GM12878 (cell line): ENCODE data around the gene FMNL3. TPM values are rescaled to one million over a fixed set of nuclear protein-coding genes. Genes with fewer than 3 reads are reported as not detected.

Source experiments
- BCL11A ChIP-seq: IDR thresholded peaks from 2 replicates; pipeline ENCODE4 v1.6.1; 2011; ENCODE audit warnings: low read depth, low read length
- EED ChIP-seq: sonication (generic); IDR thresholded peaks from 2 replicates; pipeline ENCODE4 v1.6.1; 2016; ENCODE audit warnings: antibody characterized with exemption, low read depth
- EGR1 ChIP-seq, 2 experiments: IDR thresholded peaks; 1 replicate in 1 of 2; 2 replicates in 1 of 2; pipeline ENCODE4 v1.6.1; 2011 to 2012; ENCODE audit warnings: low read depth in 2 of 2, low read length in 2 of 2, borderline replicate concordance in 1 of 2, mild to moderate bottlenecking in 1 of 2, moderate library complexity in 1 of 2
- GABPA ChIP-seq: IDR thresholded peaks from 2 replicates; pipeline ENCODE4 v1.6.1; 2014; ENCODE audit warnings: antibody characterized with exemption, low read depth, mild to moderate bottlenecking, inconsistent platforms
- KLF5 ChIP-seq: fragments of 450-650 bp; IDR thresholded peaks from 2 replicates; pipeline ENCODE4 v1.6.1; 2014; ENCODE audit warnings: mild to moderate bottlenecking; ENCODE audit not compliant: partially characterized antibody
- MEF2B ChIP-seq: fragments of 450-650 bp; IDR thresholded peaks from 2 replicates; pipeline ENCODE4 v1.6.1; 2018; ENCODE audit warnings: mild to moderate bottlenecking, moderate library complexity; ENCODE audit not compliant: partially characterized antibody, poor library complexity, severe bottlenecking
- MYC ChIP-seq: IDR thresholded peaks from 2 replicates; pipeline ENCODE4 v1.6.1; 2011; ENCODE audit warnings: mild to moderate bottlenecking, low read length, moderate library complexity, inconsistent platforms; ENCODE audit not compliant: insufficient read depth, insufficient replicate concordance, insufficient read length, severe bottlenecking
- NFXL1 ChIP-seq: fragments of 450-650 bp; IDR thresholded peaks from 2 replicates; pipeline ENCODE4 v1.6.1; 2017; ENCODE audit warnings: antibody characterized with exemption, mild to moderate bottlenecking, borderline replicate concordance
- RAD21 ChIP-seq: IDR thresholded peaks from 2 replicates; pipeline ENCODE4 v1.6.1; 2011; ENCODE audit warnings: mild to moderate bottlenecking, low read depth, low read length, moderate library complexity; ENCODE audit not compliant: insufficient read depth
- RAD51 ChIP-seq: fragments of 450-650 bp; IDR thresholded peaks from 2 replicates; pipeline ENCODE4 v1.6.1; 2016; ENCODE audit warnings: moderate library complexity, mild to moderate bottlenecking, inconsistent platforms
- SMARCA5 ChIP-seq: fragments of 450-650 bp; IDR thresholded peaks from 2 replicates; pipeline ENCODE4 v1.6.1; 2017; ENCODE audit warnings: mild to moderate bottlenecking
- TCF12 ChIP-seq: IDR thresholded peaks from 2 replicates; pipeline ENCODE4 v1.6.1; 2011; ENCODE audit warnings: low read depth, mild to moderate bottlenecking, low read length
- ZNF274 ChIP-seq: IDR thresholded peaks from one replicate; pipeline ENCODE4 v1.8.0; 2011; ENCODE audit not compliant: insufficient read length, insufficient read depth
- polyA plus RNA-seq, 11 experiments: library from polyadenylated mRNA; depleted of rRNA in 4 of 11; unstranded in 6 of 11; stranded (reverse) in 5 of 11; fragments of >200 nt; fragmentation: Nextera tagmentation in 4 of 11; fragmentation: Illumina TruSeq in 1 of 11; extraction: Ambion mirVana in 4 of 11; extraction: Trizol in 1 of 11; gene quantifications; 1 replicate in 1 of 11; 2 replicates in 10 of 11; pipeline versions ENCODE4 v1.2.1 to v1.2.3, GENCODE V29; 2011 to 2016; ENCODE audit warnings: inconsistent platforms in 2 of 11, missing spikeins in 2 of 11, low read depth in 1 of 11
- total RNA-seq, 4 experiments: library from RNA; depleted of rRNA in 3 of 4; stranded (reverse); fragments of >200 nt in 3 of 4; fragmentation: Illumina TruSeq in 1 of 4; extraction: Trizol in 1 of 4; gene quantifications; 2 replicates each; pipeline versions ENCODE4 v1.2.1 to v1.2.3, GENCODE V29; 2013 to 2021
- TF ChIP-seq, protein P1 (sequence below), 3 experiments: IDR thresholded peaks in 2 of 3; conservative IDR thresholded peaks in 1 of 3; 2 replicates each; pipeline ENCODE4 v1.5.1; 2011; ENCODE audit warnings: low read depth in 3 of 3, low read length in 3 of 3, mild to moderate bottlenecking in 3 of 3, control low read depth in 2 of 3, moderate library complexity in 2 of 3, inconsistent platforms in 1 of 3, mixed read lengths in 1 of 3; ENCODE audit not compliant: control insufficient read depth in 2 of 3, insufficient read depth in 1 of 3; ENCODE audit errors: extremely low read depth in 1 of 3
- TF ChIP-seq, protein P2 (sequence below): fragments of 450-650 bp; IDR thresholded peaks from 2 replicates; pipeline ENCODE4 v1.6.1; 2016; ENCODE audit warnings: mild to moderate bottlenecking
- TF ChIP-seq, protein P3 (sequence below): fragments of 450-650 bp; conservative IDR thresholded peaks from 2 replicates; pipeline ENCODE4 v1.6.1; 2017; ENCODE audit warnings: mild to moderate bottlenecking, moderate library complexity
- TF ChIP-seq, protein P4 (sequence below): IDR thresholded peaks from 2 replicates; pipeline ENCODE4 v1.6.1; 2011; ENCODE audit warnings: mild to moderate bottlenecking, low read depth, low read length, moderate library complexity; ENCODE audit not compliant: insufficient replicate concordance
- TF ChIP-seq, protein P5 (sequence below): fragments of 450-650 bp; IDR thresholded peaks from 2 replicates; pipeline ENCODE4 v1.6.1; 2018; ENCODE audit warnings: borderline replicate concordance, mild to moderate bottlenecking; ENCODE audit not compliant: partially characterized antibody

The FMNL3 gene
- total and polyA plus RNA-seq, 10 of the 15 experiments (the other 5 are each of a cell fraction or from before 2014, with no cell fraction given) = 3.0 to 64.9 (median 30.9) TPM

DNA sequence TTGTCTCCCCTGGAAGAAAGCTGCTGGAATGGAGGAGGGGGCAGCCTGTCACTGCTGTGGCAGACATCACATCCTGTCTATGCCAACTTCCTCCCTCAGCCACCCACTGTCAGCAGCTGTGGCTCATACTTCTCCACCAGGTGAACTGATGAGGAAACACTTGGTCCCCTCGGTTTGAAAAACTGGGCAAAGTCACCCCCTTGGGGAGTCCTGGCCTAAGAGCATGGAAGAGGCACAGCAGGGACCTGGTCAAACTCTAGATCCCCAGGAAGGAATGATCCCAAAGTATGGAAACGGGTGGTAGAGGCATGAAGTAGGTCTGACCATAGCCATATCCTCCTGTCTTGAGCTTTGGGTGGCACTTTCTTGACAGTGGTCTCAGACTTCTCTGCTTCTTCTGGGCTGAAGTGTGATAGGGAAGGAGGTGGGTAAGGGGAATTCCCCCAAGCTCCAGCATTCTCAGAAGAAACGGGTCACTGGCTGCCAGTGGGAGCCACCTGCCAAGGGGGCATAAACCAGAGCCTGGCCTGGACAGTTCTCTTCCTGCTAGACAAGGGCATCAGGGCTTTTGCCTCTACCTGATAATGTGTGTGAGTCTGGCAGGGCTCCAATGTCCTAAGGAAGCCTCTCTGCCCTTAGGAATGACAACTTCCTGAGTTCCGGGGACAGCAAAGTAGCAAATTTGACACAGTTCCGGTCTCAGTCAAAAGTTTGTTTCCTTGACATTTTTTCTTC, 36.0 kb downstream of the FMNL3 start (continued):
- TF ChIP-seq, protein P1, sequence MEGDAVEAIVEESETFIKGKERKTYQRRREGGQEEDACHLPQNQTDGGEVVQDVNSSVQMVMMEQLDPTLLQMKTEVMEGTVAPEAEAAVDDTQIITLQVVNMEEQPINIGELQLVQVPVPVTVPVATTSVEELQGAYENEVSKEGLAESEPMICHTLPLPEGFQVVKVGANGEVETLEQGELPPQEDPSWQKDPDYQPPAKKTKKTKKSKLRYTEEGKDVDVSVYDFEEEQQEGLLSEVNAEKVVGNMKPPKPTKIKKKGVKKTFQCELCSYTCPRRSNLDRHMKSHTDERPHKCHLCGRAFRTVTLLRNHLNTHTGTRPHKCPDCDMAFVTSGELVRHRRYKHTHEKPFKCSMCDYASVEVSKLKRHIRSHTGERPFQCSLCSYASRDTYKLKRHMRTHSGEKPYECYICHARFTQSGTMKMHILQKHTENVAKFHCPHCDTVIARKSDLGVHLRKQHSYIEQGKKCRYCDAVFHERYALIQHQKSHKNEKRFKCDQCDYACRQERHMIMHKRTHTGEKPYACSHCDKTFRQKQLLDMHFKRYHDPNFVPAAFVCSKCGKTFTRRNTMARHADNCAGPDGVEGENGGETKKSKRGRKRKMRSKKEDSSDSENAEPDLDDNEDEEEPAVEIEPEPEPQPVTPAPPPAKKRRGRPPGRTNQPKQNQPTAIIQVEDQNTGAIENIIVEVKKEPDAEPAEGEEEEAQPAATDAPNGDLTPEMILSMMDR (IDR thresholded peaks at IDR 0.05 in 2 of 3, conservative IDR thresholded peaks at IDR 0.05 in 1 of 3; ENCODE audit: control insufficient read depth in 2 of 3, extremely low read depth in 1 of 3, insufficient read depth in 1 of 3, low read depth in 3 of 3, low read length in 3 of 3) = no peak
- TF ChIP-seq EGR1 (IDR thresholded peaks at IDR 0.05; ENCODE audit: borderline replicate concordance in 1 of 2, low read depth in 2 of 2, low read length in 2 of 2) (no peak), NFXL1 (no peak), RAD51 (no peak), GABPA (no peak; the same call in 1 of the 2 replicates), RAD21 (no peak), ZNF274 (no peak), TCF12 (peak; percentile 57; the same call in 1 of the 2 replicates), EED (peak; percentile 14; the same call in 1 of the 2 replicates), BCL11A (no peak), MEF2B (no peak), KLF5 (no peak), MYC (no peak), SMARCA5 (0 out of 2 replicates have a peak, but pooled peaks have one; percentile 36)
- TF ChIP-seq, protein P2, sequence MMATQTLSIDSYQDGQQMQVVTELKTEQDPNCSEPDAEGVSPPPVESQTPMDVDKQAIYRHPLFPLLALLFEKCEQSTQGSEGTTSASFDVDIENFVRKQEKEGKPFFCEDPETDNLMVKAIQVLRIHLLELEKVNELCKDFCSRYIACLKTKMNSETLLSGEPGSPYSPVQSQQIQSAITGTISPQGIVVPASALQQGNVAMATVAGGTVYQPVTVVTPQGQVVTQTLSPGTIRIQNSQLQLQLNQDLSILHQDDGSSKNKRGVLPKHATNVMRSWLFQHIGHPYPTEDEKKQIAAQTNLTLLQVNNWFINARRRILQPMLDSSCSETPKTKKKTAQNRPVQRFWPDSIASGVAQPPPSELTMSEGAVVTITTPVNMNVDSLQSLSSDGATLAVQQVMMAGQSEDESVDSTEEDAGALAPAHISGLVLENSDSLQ = peak; percentile 62; the same call in 1 of the 2 replicates
- TF ChIP-seq, protein P3, sequence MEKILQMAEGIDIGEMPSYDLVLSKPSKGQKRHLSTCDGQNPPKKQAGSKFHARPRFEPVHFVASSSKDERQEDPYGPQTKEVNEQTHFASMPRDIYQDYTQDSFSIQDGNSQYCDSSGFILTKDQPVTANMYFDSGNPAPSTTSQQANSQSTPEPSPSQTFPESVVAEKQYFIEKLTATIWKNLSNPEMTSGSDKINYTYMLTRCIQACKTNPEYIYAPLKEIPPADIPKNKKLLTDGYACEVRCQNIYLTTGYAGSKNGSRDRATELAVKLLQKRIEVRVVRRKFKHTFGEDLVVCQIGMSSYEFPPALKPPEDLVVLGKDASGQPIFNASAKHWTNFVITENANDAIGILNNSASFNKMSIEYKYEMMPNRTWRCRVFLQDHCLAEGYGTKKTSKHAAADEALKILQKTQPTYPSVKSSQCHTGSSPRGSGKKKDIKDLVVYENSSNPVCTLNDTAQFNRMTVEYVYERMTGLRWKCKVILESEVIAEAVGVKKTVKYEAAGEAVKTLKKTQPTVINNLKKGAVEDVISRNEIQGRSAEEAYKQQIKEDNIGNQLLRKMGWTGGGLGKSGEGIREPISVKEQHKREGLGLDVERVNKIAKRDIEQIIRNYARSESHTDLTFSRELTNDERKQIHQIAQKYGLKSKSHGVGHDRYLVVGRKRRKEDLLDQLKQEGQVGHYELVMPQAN = no peak
- TF ChIP-seq, protein P4, sequence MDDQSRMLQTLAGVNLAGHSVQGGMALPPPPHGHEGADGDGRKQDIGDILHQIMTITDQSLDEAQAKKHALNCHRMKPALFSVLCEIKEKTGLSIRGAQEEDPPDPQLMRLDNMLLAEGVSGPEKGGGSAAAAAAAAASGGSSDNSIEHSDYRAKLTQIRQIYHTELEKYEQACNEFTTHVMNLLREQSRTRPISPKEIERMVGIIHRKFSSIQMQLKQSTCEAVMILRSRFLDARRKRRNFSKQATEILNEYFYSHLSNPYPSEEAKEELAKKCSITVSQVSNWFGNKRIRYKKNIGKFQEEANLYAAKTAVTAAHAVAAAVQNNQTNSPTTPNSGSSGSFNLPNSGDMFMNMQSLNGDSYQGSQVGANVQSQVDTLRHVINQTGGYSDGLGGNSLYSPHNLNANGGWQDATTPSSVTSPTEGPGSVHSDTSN = no peak
- TF ChIP-seq, protein P5, sequence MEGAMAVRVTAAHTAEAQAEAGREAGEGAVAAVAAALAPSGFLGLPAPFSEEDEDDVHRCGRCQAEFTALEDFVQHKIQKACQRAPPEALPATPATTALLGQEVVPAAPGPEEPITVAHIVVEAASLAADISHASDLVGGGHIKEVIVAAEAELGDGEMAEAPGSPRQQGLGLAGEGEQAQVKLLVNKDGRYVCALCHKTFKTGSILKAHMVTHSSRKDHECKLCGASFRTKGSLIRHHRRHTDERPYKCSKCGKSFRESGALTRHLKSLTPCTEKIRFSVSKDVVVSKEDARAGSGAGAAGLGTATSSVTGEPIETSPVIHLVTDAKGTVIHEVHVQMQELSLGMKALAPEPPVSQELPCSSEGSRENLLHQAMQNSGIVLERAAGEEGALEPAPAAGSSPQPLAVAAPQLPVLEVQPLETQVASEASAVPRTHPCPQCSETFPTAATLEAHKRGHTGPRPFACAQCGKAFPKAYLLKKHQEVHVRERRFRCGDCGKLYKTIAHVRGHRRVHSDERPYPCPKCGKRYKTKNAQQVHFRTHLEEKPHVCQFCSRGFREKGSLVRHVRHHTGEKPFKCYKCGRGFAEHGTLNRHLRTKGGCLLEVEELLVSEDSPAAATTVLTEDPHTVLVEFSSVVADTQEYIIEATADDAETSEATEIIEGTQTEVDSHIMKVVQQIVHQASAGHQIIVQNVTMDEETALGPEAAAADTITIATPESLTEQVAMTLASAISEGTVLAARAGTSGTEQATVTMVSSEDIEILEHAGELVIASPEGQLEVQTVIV = no peak
